B cell (primary cell): ENCODE results near the gene CCDC196. TPM values are rescaled to one million over a fixed set of nuclear protein-coding genes. Genes with fewer than 3 reads are reported as not detected.

Source experiments
- ATAC-seq: fragments of 200-7000 bp; cut with Tn5 transposase; one replicate; pipeline ENCODE4 v1.10.0; 2021; ENCODE audit warnings: low read depth, mild to moderate bottlenecking, moderate number of reproducible peaks, moderate library complexity
- CTCF ChIA-PET: fragments of 350-600 bp; sonication (Branson Sonifier 250); formaldehyde crosslinking; loops from one replicate; lab custom pipeline; 2021; ENCODE audit warnings: antibody characterized with exemption, inconsistent platforms; lab: Charles Lee
- POLR2A ChIA-PET: fragments of 350-600 bp; sonication (Branson Sonifier 250); formaldehyde crosslinking; loops from one replicate; lab custom pipeline; 2021; ENCODE audit warnings: antibody characterized with exemption; lab: Charles Lee
- DNase-seq: peaks from one replicate; pipeline ENCODE4 v3.0.0; 2013
- H2AFZ ChIP-seq: 2 replicates; pipeline ENCODE4 v1.6.1; 2012; ENCODE audit warnings: mild to moderate bottlenecking, low read depth, low read length; ENCODE audit not compliant: insufficient read depth, poor library complexity, severe bottlenecking
- H3K27ac ChIP-seq, 2 donors: 1 replicate in 1 of 2; 2 replicates in 1 of 2; pipeline ENCODE4 v1.5.1; 2012 to 2013; ENCODE audit warnings: low read length in 2 of 2, mild to moderate bottlenecking in 2 of 2, moderate library complexity in 1 of 2
- H3K27me3 ChIP-seq, 4 experiments: fragments of 200-600 bp in 1 of 4; sonication (generic) in 1 of 4; replicated peaks in 1 of 4; 1 replicate in 2 of 4; 2 replicates in 2 of 4; pipeline versions ENCODE4 v1.6.1 to v1.7.0; 2013 to 2016; ENCODE audit warnings: low read length in 3 of 4, mild to moderate bottlenecking in 2 of 4, mixed read lengths in 1 of 4, moderate library complexity in 1 of 4; ENCODE audit not compliant: insufficient read depth in 4 of 4, control insufficient read depth in 3 of 4; ENCODE audit errors: control extremely low read depth in 1 of 4
- H3K36me3 ChIP-seq, 2 experiments: replicated peaks in 1 of 2; 1 replicate in 1 of 2; 2 replicates in 1 of 2; pipeline versions ENCODE4 v1.6.1 to v1.7.1; 2013; ENCODE audit warnings: low read length in 1 of 2; ENCODE audit not compliant: insufficient read depth in 2 of 2, control insufficient read depth in 1 of 2; ENCODE audit errors: control extremely low read depth in 1 of 2, extremely low read depth in 1 of 2
- H3K4me1 ChIP-seq, 2 donors: fragments of 200-600 bp in 1 of 2; sonication (generic) in 1 of 2; 1 replicate in 1 of 2; 2 replicates in 1 of 2; pipeline versions ENCODE4 v1.5.1 to v1.6.1; 2013 to 2017; ENCODE audit warnings: low read length in 2 of 2; ENCODE audit not compliant: control insufficient read depth in 2 of 2, insufficient read depth in 2 of 2
- H3K4me2 ChIP-seq: replicated peaks from 2 replicates; pipeline ENCODE3; 2012; ENCODE audit warnings: mild to moderate bottlenecking, low read depth, low read length; ENCODE audit not compliant: poor library complexity, severe bottlenecking
- H3K4me3 ChIP-seq, 5 experiments: fragments of 200-600 bp in 1 of 5; sonication (generic) in 1 of 5; 1 replicate in 3 of 5; 2 replicates in 2 of 5; pipeline versions ENCODE4 v1.5.1 to v1.7.0; 2011 to 2016; ENCODE audit warnings: low read length in 4 of 5, mild to moderate bottlenecking in 4 of 5, low read depth in 2 of 5, control low read depth in 1 of 5, moderate library complexity in 1 of 5; ENCODE audit not compliant: insufficient read depth in 1 of 5; ENCODE audit errors: control extremely low read depth in 1 of 5, extremely low read depth in 1 of 5
- H3K79me2 ChIP-seq: fragments of 200-600 bp; sonication (generic); one replicate; pipeline ENCODE4 v1.6.0; 2016; ENCODE audit warnings: low read length; ENCODE audit not compliant: control insufficient read depth, insufficient read depth
- H3K9ac ChIP-seq: fragments of 200-600 bp; sonication (generic); 2 replicates; pipeline ENCODE4 v1.6.1; 2017; ENCODE audit warnings: mild to moderate bottlenecking, low read length, moderate library complexity
- H3K9me3 ChIP-seq, 3 donors: one replicate each; pipeline versions ENCODE4 v1.6.1 to v1.7.1; 2013; ENCODE audit warnings: low read length in 2 of 3; ENCODE audit not compliant: control insufficient read depth in 2 of 3, insufficient read depth in 1 of 3; ENCODE audit errors: control extremely low read depth in 1 of 3
- H4K20me1 ChIP-seq: 2 replicates; pipeline ENCODE4 v1.6.0; 2012; ENCODE audit warnings: mild to moderate bottlenecking, low read length; ENCODE audit not compliant: insufficient read depth, control insufficient read depth, poor library complexity, severe bottlenecking
- H3K27ac Mint-ChIP-seq: one replicate; pipeline ENCODE4 v1.8.0; 2021; ENCODE audit warnings: mixed read lengths
- H3K27me3 Mint-ChIP-seq: one replicate; pipeline ENCODE4 v1.8.0; 2021; ENCODE audit warnings: mixed read lengths
- H3K4me1 Mint-ChIP-seq: one replicate; pipeline ENCODE4 v1.8.0; 2021; ENCODE audit warnings: mixed read lengths
- H3K4me3 Mint-ChIP-seq: one replicate; pipeline ENCODE4 v1.8.0; 2021; ENCODE audit warnings: mixed read lengths
- H3K9me3 Mint-ChIP-seq: one replicate; pipeline ENCODE4 v1.8.0; 2022; ENCODE audit warnings: mixed read lengths; ENCODE audit not compliant: insufficient read depth
- CTCF ChIP-seq: fragments of 200-600 bp; IDR thresholded peaks from one replicate; pipeline ENCODE4 v1.8.0; 2022; ENCODE audit warnings: antibody characterized with exemption, mild to moderate bottlenecking
- EZH2 ChIP-seq: IDR thresholded peaks from 2 replicates; pipeline ENCODE4 v1.6.1; 2012; ENCODE audit warnings: borderline replicate concordance, low read depth, mild to moderate bottlenecking, moderate library complexity, low read length; ENCODE audit not compliant: insufficient read depth, poor library complexity, severe bottlenecking
- WGBS: methylation state at CpG from one replicate; pipeline ENCODE4 v1.1.5; 2013; ENCODE audit warnings: missing lambda C conversion rate; ENCODE audit not compliant: insufficient coverage; 5-methylcytosine and 5-hydroxymethylcytosine counted together
- intact Hi-C: fragments of 100-400 bp; cut with micrococcal nuclease; formaldehyde crosslinking; loops from one replicate; pipeline ENCODE4 v1.10.0; 2022
- polyA plus RNA-seq: library from polyadenylated mRNA; depleted of rRNA; stranded (reverse); fragments of >200 nt; gene quantifications from 2 replicates; pipeline ENCODE4 v1.2.3, GENCODE V29; 2012
- total RNA-seq, 2 donors: library from RNA; stranded (reverse); fragments of 120-200 nt in 1 of 2; gene quantifications; 1 replicate in 1 of 2; 2 replicates in 1 of 2; pipeline versions ENCODE4 v1.2.3 to v1.2.4, GENCODE V29; 2013 to 2022

The CCDC196 gene
- total and polyA plus RNA-seq, 2 donors (not counting 1 experiment from before 2014, with no cell fraction given) = not detected

- no peaks in the 10 kb centered on the region for H4K20me1 ChIP-seq
- ChIA-PET POLR2A (no interaction called here), CTCF (no interaction called here)
- H3K4me3 ChIP-seq = no peak overlapping the region
- Mint-ChIP-seq H3K4me3 (no peak overlapping the region), H3K4me1 (no peaks in the 10 kb centered on the region), H3K27ac (no peak overlapping the region), H3K9me3 (peaks cover 4% of the 10 kb centered on the region), H3K27me3 (no peaks in the 10 kb centered on the region)
- no peaks in the 10 kb centered on the region for H3K79me2 ChIP-seq
- TF ChIP-seq CTCF (no peak), EZH2 (no peak)
- no peaks in the 10 kb centered on the region for H3K9me3 ChIP-seq
- 81% methylated on average over 3 of the region's 3 CpGs for whole genome bisulfite sequencing
- H3K36me3 ChIP-seq = no peaks in the 10 kb centered on the region
- no peak overlapping the region for H2AFZ ChIP-seq
- intact Hi-C loops = no loop called here
- no peak overlapping the region for H3K4me2 ChIP-seq
- no peaks in the 10 kb centered on the region for H3K27me3 ChIP-seq
- H3K9ac ChIP-seq = no peak overlapping the region
- H3K4me1 ChIP-seq = no peaks in the 10 kb centered on the region
- no peak overlapping the region for H3K27ac ChIP-seq
- DNase-seq (no peak), ATAC-seq (no peak)
Measured at GRCh38 chr14:66453469-66453868, 32.7 kb upstream of the CCDC196 start.

GRCh38 chr14:66459603-66460002 lies 26.6 kb upstream of the CCDC196 start:
- no peak overlapping the region for H3K9ac ChIP-seq
- no peak overlapping the region for H3K4me2 ChIP-seq
- no peak overlapping the region for H3K27ac Mint-ChIP-seq
- DNase-seq (no peak), ATAC-seq (no peak)
- no peak overlapping the region for H2AFZ ChIP-seq
- CTCF ChIA-PET = no interaction called here
- no peak overlapping the region for H3K27ac ChIP-seq
- no peaks in the 10 kb centered on the region for H3K36me3 ChIP-seq
- no peaks in the 10 kb centered on the region for H3K9me3 ChIP-seq
- TF ChIP-seq EZH2 (no peak), CTCF (no peak)
- no peaks in the 10 kb centered on the region for H4K20me1 ChIP-seq
- POLR2A ChIA-PET = no interaction called here
- H3K4me1 ChIP-seq = no peaks in the 10 kb centered on the region
- no peak overlapping the region for H3K4me3 ChIP-seq
- intact Hi-C loops = no loop called here
- H3K79me2 ChIP-seq = no peaks in the 10 kb centered on the region
- H3K4me3 Mint-ChIP-seq = no peak overlapping the region
- no peaks in the 10 kb centered on the region for H3K27me3 Mint-ChIP-seq
- H3K27me3 ChIP-seq = no peaks in the 10 kb centered on the region
- no peaks in the 10 kb centered on the region for H3K4me1 Mint-ChIP-seq
- peaks cover 4% of the 10 kb centered on the region for H3K9me3 Mint-ChIP-seq
